ENCODE data around the gene MINDY4. TPM values are rescaled to one million over a fixed set of nuclear protein-coding genes. Genes with fewer than 3 reads are reported as not detected.

Gene MINDY4
- total and polyA plus RNA-seq, 2 of the 4 experiments (the other 2 are of a cell fraction): 1.8 to 3.6 TPM

GRCh38 chr7:30913821-30914515 is 142.8 kb downstream of the MINDY4 start:
- Histone ChIP-seq H2BK20ac (ENCODE audit: low read depth, low read length) (no peak overlapping the region), H2BK15ac (ENCODE audit: low read depth, low read length) (no peak overlapping the region), H2AFZ (replicated peaks; ENCODE audit: low read length, poor library complexity) (no peak overlapping the region), H4K91ac (ENCODE audit: insufficient read depth, low read depth, low read length) (no peak overlapping the region), H3K18ac (ENCODE audit: low read depth, low read length) (no peak overlapping the region), H3K79me1 (ENCODE audit: low read depth in 1 of 2, low read length in 2 of 2) (no peaks in the 10 kb centered on the region), H3K9ac (ENCODE audit: low read depth, low read length) (no peak overlapping the region), H3K9me3 (ENCODE audit: control insufficient read depth, insufficient read depth, low read length) (no peaks in the 10 kb centered on the region), H3K27ac (ENCODE audit: insufficient read depth, low read length) (no peak overlapping the region), H4K20me1 (ENCODE audit: insufficient read depth, low read length) (no peaks in the 10 kb centered on the region), H3K4me3 (ENCODE audit: insufficient read depth, low read depth, low read length) (no peak overlapping the region), H2AK9ac (replicated peaks; ENCODE audit: low read depth, low read length, poor library complexity) (no peak overlapping the region), H4K8ac (ENCODE audit: low read depth in 2 of 2, low read length in 2 of 2) (no peak overlapping the region), H4K5ac (ENCODE audit: low read depth, low read length) (no peak overlapping the region), H3K27me3 (ENCODE audit: control insufficient read depth, insufficient read depth, low read length) (peaks cover 3% of the 10 kb centered on the region; the same call in 1 of the 2 replicates), H3K4me2 (ENCODE audit: low read depth, low read length) (no peak overlapping the region), H2BK5ac (ENCODE audit: low read depth, low read length, poor library complexity, severe bottlenecking) (no peak overlapping the region), H3K9me1 (ENCODE audit: insufficient read depth, low read length) (peaks cover 4% of the 10 kb centered on the region; the same call in 1 of the 2 replicates), H2BK120ac (ENCODE audit: low read depth, low read length) (no peak overlapping the region), H3K36me3 (ENCODE audit: control insufficient read depth, insufficient read depth, low read length) (no peaks in the 10 kb centered on the region), H3K14ac (replicated peaks; ENCODE audit: low read depth, low read length) (no peak overlapping the region), H3K4ac (ENCODE audit: low read depth, low read length) (0 out of 2 replicates have a peak overlapping the region, but pooled peaks have one; percentile 1), H2AK5ac (ENCODE audit: low read depth, low read length) (peak overlapping the region; percentile 79; the same call in 1 of the 2 replicates), H3K23ac (ENCODE audit: low read depth, low read length) (no peak overlapping the region), H3K4me1 (ENCODE audit: control insufficient read depth, insufficient read depth, low read length) (0 out of 2 replicates have a peak, but pooled peaks cover 2% of the 10 kb centered on the region), H3K56ac (ENCODE audit: extremely low read depth, insufficient read depth, low read length) (no peak overlapping the region)
- in situ Hi-C loops (cut with MboI; ENCODE audit: low sequenced_read_pairs): no loop called here
- BruUV-seq (replicated peaks): no TSS peak
- DNase-seq (no peak), ATAC-seq (ENCODE audit: low read depth) (no peak)
- WGBS, 2 experiments (ENCODE audit: extremely low coverage in 2 of 2, insufficient read length in 1 of 2): 95% methylated on average over 4 of the region's 16 CpGs; no CpG with 5 or more reads in 1 of the 2 experiments
- ChIA-PET CTCF (interaction anchor here (1.5 kb wide), 1 partner anchor 25 kb away, joined by 6 read pairs; no protein-coding TSS in a partner anchor), POLR2A (ENCODE audit: unreplicated experiment) (no interaction called here)
- dilution Hi-C loops (cut with HindIII; ENCODE audit: low sequenced_read_pairs, unreplicated experiment): no loop called here
- intact Hi-C loops (cut with micrococcal nuclease): no loop called here
- TF ChIP-seq MAFK (IDR thresholded peaks at IDR 0.05; ENCODE audit: low read depth, low read length): no peak
- TF ChIP-seq CTCF (conservative IDR thresholded peaks at IDR 0.05; ENCODE audit: low read depth, low read length): no peak
- TF ChIP-seq MAZ (IDR thresholded peaks at IDR 0.05; ENCODE audit: borderline replicate concordance, low read depth, low read length): no peak
- no peak for TF ChIP-seq ELK1 (IDR thresholded peaks at IDR 0.05; ENCODE audit: borderline replicate concordance, low read depth, low read length)
- no peak for TF ChIP-seq RCOR1 (IDR thresholded peaks at IDR 0.05; ENCODE audit: insufficient replicate concordance, low read length)
- no peak for TF ChIP-seq CEBPB (IDR thresholded peaks at IDR 0.05; ENCODE audit: low read depth, low read length)
- TF ChIP-seq RFX5 (IDR thresholded peaks at IDR 0.05; ENCODE audit: low read depth, low read length): no peak
- no peak for TF ChIP-seq NFE2L2 (IDR thresholded peaks at IDR 0.05; ENCODE audit: low read depth, low read length)
- no peak for TF ChIP-seq RAD21 (IDR thresholded peaks at IDR 0.05; ENCODE audit: low read length)
- no peak for TF ChIP-seq POLR2A (IDR thresholded peaks at IDR 0.05; ENCODE audit: low read depth, low read length)
- no peak for TF ChIP-seq BHLHE40 (IDR thresholded peaks at IDR 0.05; ENCODE audit: low read depth, low read length)
- no peak for TF ChIP-seq CHD1 (IDR thresholded peaks at IDR 0.05; ENCODE audit: low read depth, low read length)
- no peak for TF ChIP-seq FOS (IDR thresholded peaks at IDR 0.05; ENCODE audit: low read depth, low read length)
- no peak for TF ChIP-seq USF2 (IDR thresholded peaks at IDR 0.05; ENCODE audit: low read depth, low read length)
- no peak for TF ChIP-seq MXI1 (IDR thresholded peaks at IDR 0.05; ENCODE audit: borderline replicate concordance, low read depth, low read length)

Measured in IMR-90 (cell line).